Measurements from ENCODE around the gene SPDYE4.

GRCh38 chr17:8753976-8754440 lies 4.3 kb downstream of the SPDYE4 start:
- TF ChIP-seq EZH2phosphoT487 (IDR thresholded peaks at IDR 0.05; ENCODE audit: borderline replicate concordance, low read length) = no peak
- TF ChIP-seq CTCF (IDR thresholded peaks at IDR 0.05; ENCODE audit: low read depth, low read length, poor library complexity, severe bottlenecking) = peak; percentile 63

Data from DOHH2 (cell line).